MM.1S (cell line): ENCODE results near the gene KLHL21.

Source experiments
- DNase-seq: peaks from one replicate; pipeline ENCODE4 v3.0.0-alpha.2; 2015
- H2AFZ ChIP-seq: fragments of 300-600 bp; sonication (generic); 2 replicates; pipeline ENCODE4 v1.6.0; 2016; ENCODE audit warnings: antibody characterized with exemption, low read length
- H3F3A ChIP-seq: fragments of 300-600 bp; sonication (generic); 2 replicates; pipeline ENCODE4 v1.6.1; 2016; ENCODE audit warnings: mild to moderate bottlenecking, antibody characterized with exemption, low read length, moderate library complexity, mixed read lengths; ENCODE audit not compliant: insufficient read depth
- H3K27ac ChIP-seq: fragments of 300-600 bp; sonication (generic); 2 replicates; pipeline ENCODE4 v1.5.1; 2016; ENCODE audit warnings: mild to moderate bottlenecking, low read length
- H3K27me3 ChIP-seq: fragments of 300-600 bp; sonication (generic); replicated peaks from 2 replicates; pipeline ENCODE4 v1.6.0; 2016; ENCODE audit warnings: low read length; ENCODE audit not compliant: insufficient read depth
- H3K36me3 ChIP-seq: fragments of 300-600 bp; sonication (generic); replicated peaks from 2 replicates; pipeline ENCODE4 v1.6.1; 2016; ENCODE audit warnings: mild to moderate bottlenecking, low read length, mixed read lengths; ENCODE audit not compliant: insufficient read depth
- H3K4me1 ChIP-seq: fragments of 300-600 bp; sonication (generic); 2 replicates; pipeline ENCODE4 v1.6.1; 2016; ENCODE audit warnings: low read length, mixed read lengths
- H3K4me2 ChIP-seq: fragments of 300-600 bp; sonication (generic); 2 replicates; pipeline ENCODE4 v1.6.0; 2016; ENCODE audit warnings: low read depth, low read length
- H3K4me3 ChIP-seq: fragments of 300-600 bp; sonication (generic); 2 replicates; pipeline ENCODE4 v1.5.1; 2016; ENCODE audit warnings: low read length, mixed read lengths
- H3K79me2 ChIP-seq: fragments of 300-600 bp; sonication (generic); 2 replicates; pipeline ENCODE4 v1.6.1; 2016; ENCODE audit warnings: mixed run types, low read length, mixed read lengths
- H3K9ac ChIP-seq: fragments of 300-600 bp; sonication (generic); 2 replicates; pipeline ENCODE4 v1.6.1; 2016; ENCODE audit warnings: low read length, mixed read lengths
- H3K9me2 ChIP-seq: fragments of 300-600 bp; sonication (generic); replicated peaks from 2 replicates; pipeline ENCODE4 v1.6.1; 2016; ENCODE audit warnings: mild to moderate bottlenecking, low read length, mixed read lengths; ENCODE audit not compliant: insufficient read depth
- H3K9me3 ChIP-seq: fragments of 300-600 bp; sonication (generic); replicated peaks from 2 replicates; pipeline ENCODE4 v1.6.1; 2016; ENCODE audit warnings: mild to moderate bottlenecking, low read length, mixed read lengths; ENCODE audit not compliant: insufficient read depth
- H4K20me1 ChIP-seq: fragments of 300-600 bp; sonication (generic); 2 replicates; pipeline ENCODE4 v1.6.1; 2016; ENCODE audit warnings: mild to moderate bottlenecking, low read length, moderate library complexity, mixed read lengths; ENCODE audit not compliant: insufficient read depth
- EZH2 ChIP-seq: fragments of 300-600 bp; sonication (generic); optimal IDR thresholded peaks from 2 replicates; pipeline ENCODE3; 2017; ENCODE audit warnings: low read depth, mild to moderate bottlenecking, antibody characterized with exemption, low read length, mixed read lengths
- EZH2phosphoT487 ChIP-seq: fragments of 300-600 bp; sonication (generic); IDR thresholded peaks from 2 replicates; pipeline ENCODE4 v1.6.1; 2018; ENCODE audit warnings: antibody characterized with exemption, low read length
- TF ChIP-seq, protein P1 (sequence below): fragments of 300-600 bp; sonication (generic); IDR thresholded peaks from 2 replicates; pipeline ENCODE4 v1.5.1; 2016; ENCODE audit warnings: antibody characterized with exemption, low read length, mixed read lengths

Gene KLHL21

DNA sequence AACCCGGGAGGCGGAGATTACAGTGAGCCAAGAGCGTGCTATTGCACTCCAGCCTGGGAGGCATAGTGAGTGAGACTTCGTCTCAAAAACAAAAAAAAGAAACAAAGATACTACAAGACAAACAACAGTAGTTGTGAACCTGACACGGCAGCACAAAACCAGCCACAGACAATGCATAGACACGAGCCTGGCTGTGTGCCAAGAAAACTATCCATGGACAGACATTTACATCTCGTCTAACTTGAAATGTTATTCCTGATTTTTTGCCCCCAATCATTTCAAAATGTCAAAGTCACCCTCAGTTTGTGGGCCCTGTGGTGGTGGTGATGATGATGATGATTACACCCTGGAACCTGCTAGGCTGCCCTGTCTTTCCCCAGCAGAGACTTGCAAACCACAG, 6.3 kb downstream of the KLHL21 start:
- no peaks in the 10 kb centered on the region for H3K27me3 ChIP-seq
- H3K9me3 ChIP-seq = no peaks in the 10 kb centered on the region
- H4K20me1 ChIP-seq = peaks cover 14% of the 10 kb centered on the region; the same call in 1 of the 2 replicates
- H3F3A ChIP-seq = 0 out of 2 replicates have a peak, but pooled peaks cover 10% of the 10 kb centered on the region
- no peak for TF ChIP-seq EZH2phosphoT487
- TF ChIP-seq EZH2 = no peak
- H3K4me3 ChIP-seq = no peak overlapping the region
- peaks cover 11% of the 10 kb centered on the region; the same call in 1 of the 2 replicates for H3K36me3 ChIP-seq
- peaks cover 6% of the 10 kb centered on the region; the same call in 1 of the 2 replicates for H3K4me1 ChIP-seq
- no peak for DNase-seq
- H3K9ac ChIP-seq = no peak overlapping the region
- no peak overlapping the region for H2AFZ ChIP-seq
- no peak overlapping the region for H3K4me2 ChIP-seq
- H3K27ac ChIP-seq = no peak overlapping the region
- H3K9me2 ChIP-seq = no peaks in the 10 kb centered on the region
- peaks cover 71% of the 10 kb centered on the region for H3K79me2 ChIP-seq

DNA sequence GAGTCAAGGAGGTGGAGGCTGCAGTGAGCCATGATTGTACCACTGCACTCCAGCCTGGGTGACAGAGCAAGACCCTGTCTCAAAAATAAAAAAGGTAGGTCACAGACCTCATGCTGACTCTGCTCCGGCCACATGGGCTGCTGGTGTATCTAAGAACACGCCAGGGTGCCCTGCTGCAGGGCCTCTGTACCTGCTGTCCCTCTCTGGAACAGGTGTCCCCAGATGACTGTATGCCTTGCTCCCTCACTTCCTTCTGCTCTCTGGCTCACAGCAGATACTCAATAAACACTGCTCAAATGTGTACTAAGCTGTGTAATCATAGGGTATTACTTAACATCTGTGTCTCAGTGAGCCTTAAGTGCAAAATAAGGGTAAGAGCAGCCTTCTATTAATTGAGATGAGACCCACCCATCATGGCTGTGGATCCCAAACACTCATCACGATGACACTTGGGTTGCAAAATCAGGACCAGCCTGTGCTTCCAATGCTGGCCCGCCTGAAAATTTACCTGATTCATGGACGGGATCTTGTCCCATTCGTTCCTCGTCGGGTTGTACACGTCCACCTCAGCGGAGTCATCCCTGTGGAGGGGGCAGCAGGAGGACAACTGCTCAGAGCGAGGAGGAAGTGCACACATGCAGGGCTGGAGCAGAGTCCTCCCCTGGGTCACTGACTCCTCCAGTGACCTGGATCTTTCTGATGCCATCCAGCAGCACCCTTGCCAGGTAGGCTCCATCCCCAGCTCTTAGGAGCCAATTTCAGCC, 7.5 kb downstream of the KLHL21 start:
- Histone ChIP-seq H3K9me3 (no peaks in the 10 kb centered on the region), H3F3A (peaks cover 1% of the 10 kb centered on the region; the same call in 1 of the 2 replicates), H3K9me2 (no peaks in the 10 kb centered on the region), H3K79me2 (peaks cover 66% of the 10 kb centered on the region), H3K9ac (no peak overlapping the region), H3K4me2 (no peak overlapping the region), H3K27me3 (no peaks in the 10 kb centered on the region), H3K4me1 (peaks cover 6% of the 10 kb centered on the region; the same call in 1 of the 2 replicates), H4K20me1 (peaks cover 14% of the 10 kb centered on the region; the same call in 1 of the 2 replicates), H3K36me3 (peaks cover 11% of the 10 kb centered on the region; the same call in 1 of the 2 replicates), H3K27ac (no peak overlapping the region), H2AFZ (no peak overlapping the region), H3K4me3 (no peak overlapping the region)
- DNase-seq = no peak
- TF ChIP-seq EZH2phosphoT487 (no peak), EZH2 (no peak)
- TF ChIP-seq, protein P1, sequence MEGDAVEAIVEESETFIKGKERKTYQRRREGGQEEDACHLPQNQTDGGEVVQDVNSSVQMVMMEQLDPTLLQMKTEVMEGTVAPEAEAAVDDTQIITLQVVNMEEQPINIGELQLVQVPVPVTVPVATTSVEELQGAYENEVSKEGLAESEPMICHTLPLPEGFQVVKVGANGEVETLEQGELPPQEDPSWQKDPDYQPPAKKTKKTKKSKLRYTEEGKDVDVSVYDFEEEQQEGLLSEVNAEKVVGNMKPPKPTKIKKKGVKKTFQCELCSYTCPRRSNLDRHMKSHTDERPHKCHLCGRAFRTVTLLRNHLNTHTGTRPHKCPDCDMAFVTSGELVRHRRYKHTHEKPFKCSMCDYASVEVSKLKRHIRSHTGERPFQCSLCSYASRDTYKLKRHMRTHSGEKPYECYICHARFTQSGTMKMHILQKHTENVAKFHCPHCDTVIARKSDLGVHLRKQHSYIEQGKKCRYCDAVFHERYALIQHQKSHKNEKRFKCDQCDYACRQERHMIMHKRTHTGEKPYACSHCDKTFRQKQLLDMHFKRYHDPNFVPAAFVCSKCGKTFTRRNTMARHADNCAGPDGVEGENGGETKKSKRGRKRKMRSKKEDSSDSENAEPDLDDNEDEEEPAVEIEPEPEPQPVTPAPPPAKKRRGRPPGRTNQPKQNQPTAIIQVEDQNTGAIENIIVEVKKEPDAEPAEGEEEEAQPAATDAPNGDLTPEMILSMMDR = no peak

DNA sequence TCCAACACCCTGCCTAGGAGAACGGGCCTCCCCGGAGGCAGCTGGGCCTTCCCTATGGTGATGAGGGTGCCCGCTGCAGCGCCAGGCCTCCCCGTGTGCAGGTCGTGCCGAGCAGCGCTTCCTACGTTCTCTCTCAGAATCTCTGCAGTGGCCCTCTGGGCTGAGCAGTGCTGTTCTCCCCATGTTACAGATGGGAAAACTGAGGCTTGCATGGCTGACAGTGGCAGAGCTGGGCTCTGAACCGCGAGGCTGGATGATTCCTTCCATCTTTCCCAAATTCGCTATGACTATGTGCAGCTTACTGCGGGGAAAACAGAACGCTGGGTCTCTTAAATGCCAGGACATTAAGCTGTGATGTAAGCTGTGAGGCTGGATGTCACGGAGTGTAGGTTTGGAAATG, 8.9 kb downstream of the KLHL21 start:
- no peak overlapping the region for H2AFZ ChIP-seq
- H3K79me2 ChIP-seq = peaks cover 53% of the 10 kb centered on the region
- peaks cover 9% of the 10 kb centered on the region; the same call in 1 of the 2 replicates for H3K36me3 ChIP-seq
- no peaks in the 10 kb centered on the region; the same call in 1 of the 2 replicates for H3F3A ChIP-seq
- H3K4me2 ChIP-seq = no peak overlapping the region
- no peak overlapping the region for H3K4me3 ChIP-seq
- H3K9me2 ChIP-seq = no peaks in the 10 kb centered on the region
- no peaks in the 10 kb centered on the region for H3K9me3 ChIP-seq
- no peak for DNase-seq
- H3K9ac ChIP-seq = no peak overlapping the region
- no peak overlapping the region for H3K27ac ChIP-seq
- TF ChIP-seq, protein P1 = no peak
- no peaks in the 10 kb centered on the region for H3K4me1 ChIP-seq
- no peaks in the 10 kb centered on the region for H3K27me3 ChIP-seq
- 0 out of 2 replicates have a peak, but pooled peaks cover 6% of the 10 kb centered on the region for H4K20me1 ChIP-seq
